ENCODE data around the gene INHBC. TPM values are rescaled to one million over a fixed set of nuclear protein-coding genes. Genes with fewer than 3 reads are reported as not detected.

The INHBC gene
- total and polyA plus RNA-seq, 7 donors, result 0.05 to 0.21 (median 0.18) TPM; not detected in 4

DNA sequence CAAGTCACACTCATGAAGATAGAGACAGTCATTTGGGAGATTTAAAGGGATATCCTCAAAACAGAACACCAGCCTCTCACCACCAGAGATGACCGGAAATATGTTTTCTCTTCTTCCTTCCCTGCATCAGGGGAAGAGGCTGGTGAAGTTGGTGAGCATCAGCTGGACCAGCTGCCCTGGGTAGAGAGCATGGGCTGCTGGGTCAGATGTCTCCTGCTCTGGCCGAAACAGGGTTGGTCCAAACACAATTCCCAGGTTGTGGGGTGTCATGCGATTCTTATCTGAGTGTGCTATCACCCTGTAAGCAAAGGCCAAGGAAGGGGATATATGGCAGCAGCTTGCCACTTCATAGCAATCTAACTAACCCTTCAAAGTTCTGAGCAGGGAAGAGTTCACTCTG lies 37.8 kb downstream of the INHBC start:
- ATAC-seq (no peak), DNase-seq (no peak)
- H3K4me3 ChIP-seq, result no peak overlapping the region
- 83 to 93% (median 84%) methylated on average over 3 of the region's 3 CpGs for WGBS, 3 donors
- no peaks in the 10 kb centered on the region for H3K9me3 ChIP-seq
- H3K4me1 ChIP-seq, result peaks cover 13% of the 10 kb centered on the region
- peaks cover 0 to 58% (median 11%) of the 10 kb centered on the region in 3 donors for H3K27me3 ChIP-seq (ENCODE audit: insufficient read depth in 3 of 3, low read length in 2 of 3)
- TF ChIP-seq, protein P1, sequence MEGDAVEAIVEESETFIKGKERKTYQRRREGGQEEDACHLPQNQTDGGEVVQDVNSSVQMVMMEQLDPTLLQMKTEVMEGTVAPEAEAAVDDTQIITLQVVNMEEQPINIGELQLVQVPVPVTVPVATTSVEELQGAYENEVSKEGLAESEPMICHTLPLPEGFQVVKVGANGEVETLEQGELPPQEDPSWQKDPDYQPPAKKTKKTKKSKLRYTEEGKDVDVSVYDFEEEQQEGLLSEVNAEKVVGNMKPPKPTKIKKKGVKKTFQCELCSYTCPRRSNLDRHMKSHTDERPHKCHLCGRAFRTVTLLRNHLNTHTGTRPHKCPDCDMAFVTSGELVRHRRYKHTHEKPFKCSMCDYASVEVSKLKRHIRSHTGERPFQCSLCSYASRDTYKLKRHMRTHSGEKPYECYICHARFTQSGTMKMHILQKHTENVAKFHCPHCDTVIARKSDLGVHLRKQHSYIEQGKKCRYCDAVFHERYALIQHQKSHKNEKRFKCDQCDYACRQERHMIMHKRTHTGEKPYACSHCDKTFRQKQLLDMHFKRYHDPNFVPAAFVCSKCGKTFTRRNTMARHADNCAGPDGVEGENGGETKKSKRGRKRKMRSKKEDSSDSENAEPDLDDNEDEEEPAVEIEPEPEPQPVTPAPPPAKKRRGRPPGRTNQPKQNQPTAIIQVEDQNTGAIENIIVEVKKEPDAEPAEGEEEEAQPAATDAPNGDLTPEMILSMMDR (IDR thresholded peaks at IDR 0.05), result no peak
- H3K27ac ChIP-seq, result no peak overlapping the region
- H3K36me3 ChIP-seq (ENCODE audit: insufficient read depth in 1 of 2, low read depth in 1 of 2), result no peaks in the 10 kb centered on the region
- intact Hi-C loops (cut with DNase I), result no loop called here

- DNase-seq (no peak), ATAC-seq (no peak)
- intact Hi-C loops (cut with DNase I), result no loop called here
- peaks cover 0 to 64% (median 15%) of the 10 kb centered on the region in 3 donors for H3K27me3 ChIP-seq (ENCODE audit: insufficient read depth in 3 of 3, low read length in 2 of 3)
- no peak overlapping the region for H3K4me3 ChIP-seq
- no peaks in the 10 kb centered on the region for H3K36me3 ChIP-seq (ENCODE audit: insufficient read depth in 1 of 2, low read depth in 1 of 2)
- peaks cover 13% of the 10 kb centered on the region for H3K4me1 ChIP-seq
- 38 to 45% (median 39%) methylated on average over 3 of the region's 3 CpGs for WGBS, 3 donors
- TF ChIP-seq, protein P1 (IDR thresholded peaks at IDR 0.05), result no peak
- no peak overlapping the region for H3K27ac ChIP-seq
- H3K9me3 ChIP-seq, result no peaks in the 10 kb centered on the region
Observed at GRCh38 chr12:57473392-57473791, 38.8 kb downstream of the INHBC start.

DNA sequence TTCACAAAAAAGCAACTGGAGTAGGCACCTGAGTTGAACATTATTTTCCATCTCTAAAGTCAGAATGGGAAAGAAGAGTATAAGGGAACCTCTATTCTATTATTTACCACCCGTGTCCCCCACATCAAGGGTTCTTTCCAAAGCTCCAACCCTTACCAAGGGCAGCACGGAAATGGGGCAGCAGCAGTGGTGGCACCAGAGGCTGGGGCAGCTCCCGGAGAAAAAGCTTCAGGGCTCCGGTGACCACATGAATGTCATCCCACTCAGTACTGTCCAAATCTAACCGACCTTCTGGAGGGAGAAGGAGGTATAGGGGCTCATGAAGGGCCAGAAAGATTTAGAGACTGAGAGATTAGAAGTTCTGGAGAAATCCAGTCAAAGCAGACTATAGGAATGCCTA lies 39.3 kb downstream of the INHBC start:
- peaks cover 0 to 64% (median 17%) of the 10 kb centered on the region in 3 donors for H3K27me3 ChIP-seq (ENCODE audit: insufficient read depth in 3 of 3, low read length in 2 of 3)
- H3K9me3 ChIP-seq, result no peaks in the 10 kb centered on the region
- TF ChIP-seq, protein P1 (IDR thresholded peaks at IDR 0.05), result no peak
- H3K4me3 ChIP-seq, result no peak overlapping the region
- no peak overlapping the region for H3K27ac ChIP-seq
- no peak for ATAC-seq
- intact Hi-C loops (cut with DNase I), result no loop called here
- peaks cover 13% of the 10 kb centered on the region for H3K4me1 ChIP-seq
- 80 to 91% (median 84%) methylated on average over 5 of the region's 5 CpGs for WGBS, 3 donors
- no peak for DNase-seq
- H3K36me3 ChIP-seq (ENCODE audit: insufficient read depth in 1 of 2, low read depth in 1 of 2), result no peaks in the 10 kb centered on the region

- H3K36me3 ChIP-seq (ENCODE audit: insufficient read depth in 1 of 2, low read depth in 1 of 2), result no peaks in the 10 kb centered on the region
- DNase-seq (no peak), ATAC-seq (no peak)
- H3K9me3 ChIP-seq, result no peaks in the 10 kb centered on the region
- 83 to 84% (median 84%) methylated on average over 8 of the region's 8 CpGs for WGBS, 3 donors
- intact Hi-C loops (cut with DNase I), result no loop called here
- peaks cover 0 to 64% (median 18%) of the 10 kb centered on the region in 3 donors for H3K27me3 ChIP-seq (ENCODE audit: insufficient read depth in 3 of 3, low read length in 2 of 3)
- no peak overlapping the region for H3K27ac ChIP-seq
- H3K4me1 ChIP-seq, result peaks cover 13% of the 10 kb centered on the region
- TF ChIP-seq, protein P1 (IDR thresholded peaks at IDR 0.05), result no peak
- H3K4me3 ChIP-seq, result no peak overlapping the region
Observed at GRCh38 chr12:57474430-57474829, 39.8 kb downstream of the INHBC start.

- TF ChIP-seq, protein P1 (IDR thresholded peaks at IDR 0.05), result no peak
- Histone ChIP-seq H3K9me3 (no peaks in the 10 kb centered on the region), H3K4me3 (peak overlapping the region; percentile 64), H3K4me1 (peaks cover 13% of the 10 kb centered on the region), H3K27me3 (ENCODE audit: insufficient read depth in 3 of 3, low read length in 2 of 3) (peaks cover 0 to 64% (median 18%) of the 10 kb centered on the region in 3 donors), H3K36me3 (ENCODE audit: insufficient read depth in 1 of 2, low read depth in 1 of 2) (no peaks in the 10 kb centered on the region), H3K27ac (no peak overlapping the region)
- ATAC-seq, result no peak
- DNase-seq, result no peak
- intact Hi-C loops (cut with DNase I), result no loop called here
- WGBS, 3 donors, result 51 to 66% (median 55%) methylated on average over 7 of the region's 7 CpGs
Observed at GRCh38 chr12:57474862-57475261, 40.3 kb downstream of the INHBC start.
